HG02623 (cell line): Measurements from ENCODE around the gene CPNE1.

Experiments used
- ATAC-seq: cut with Tn5 transposase; IDR thresholded peaks from one replicate; pipeline ENCODE4 v1.9.1; 2021; ENCODE audit warnings: moderate library complexity; ENCODE audit not compliant: unreplicated experiment

Gene CPNE1

GRCh38 chr20:35621560-35621946, 43.1 kb downstream of the CPNE1 start:
- no peak for ATAC-seq

GRCh38 chr20:35620818-35621559, 43.7 kb downstream of the CPNE1 start:
- no peak for ATAC-seq

- no peak for ATAC-seq
Measured at GRCh38 chr20:35619196-35620095, 45.3 kb downstream of the CPNE1 start.

- ATAC-seq: no peak
Measured at GRCh38 chr20:35618263-35619131, 46.2 kb downstream of the CPNE1 start.

- no peak for ATAC-seq
Measured at GRCh38 chr20:35617397-35618262, 47.1 kb downstream of the CPNE1 start.

- ATAC-seq: no peak
Measured at GRCh38 chr20:35616465-35617396, 48.0 kb downstream of the CPNE1 start.

GRCh38 chr20:35615667-35616464, 48.8 kb downstream of the CPNE1 start, which contains the start of gene SPAG4:
SPAG4 (plus strand) TSS chr20:35615829; CDS start chr20:35616004, 175 bp downstream.
- ATAC-seq: peak; percentile 74

DNA sequence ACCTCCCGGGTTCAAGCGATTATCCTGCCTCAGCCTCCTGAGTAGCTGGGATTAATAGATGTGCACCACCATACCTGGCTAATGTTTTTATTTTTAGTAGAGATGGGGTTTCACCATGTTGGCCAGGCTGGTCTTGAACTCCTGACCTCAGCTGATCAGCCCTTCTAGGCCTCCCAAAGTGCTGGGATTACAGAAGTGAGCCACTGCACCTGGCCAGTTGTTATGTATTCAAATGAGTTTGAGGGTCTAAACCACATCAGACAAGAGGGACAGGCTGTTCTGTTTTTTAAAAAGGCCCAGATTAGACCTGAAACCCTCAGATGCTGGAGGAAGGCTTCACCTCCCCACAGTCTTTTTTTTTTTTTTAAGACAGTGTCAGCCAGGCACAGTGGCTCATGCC, 53.2 kb downstream of the CPNE1 start:
- no peak for ATAC-seq

DNA sequence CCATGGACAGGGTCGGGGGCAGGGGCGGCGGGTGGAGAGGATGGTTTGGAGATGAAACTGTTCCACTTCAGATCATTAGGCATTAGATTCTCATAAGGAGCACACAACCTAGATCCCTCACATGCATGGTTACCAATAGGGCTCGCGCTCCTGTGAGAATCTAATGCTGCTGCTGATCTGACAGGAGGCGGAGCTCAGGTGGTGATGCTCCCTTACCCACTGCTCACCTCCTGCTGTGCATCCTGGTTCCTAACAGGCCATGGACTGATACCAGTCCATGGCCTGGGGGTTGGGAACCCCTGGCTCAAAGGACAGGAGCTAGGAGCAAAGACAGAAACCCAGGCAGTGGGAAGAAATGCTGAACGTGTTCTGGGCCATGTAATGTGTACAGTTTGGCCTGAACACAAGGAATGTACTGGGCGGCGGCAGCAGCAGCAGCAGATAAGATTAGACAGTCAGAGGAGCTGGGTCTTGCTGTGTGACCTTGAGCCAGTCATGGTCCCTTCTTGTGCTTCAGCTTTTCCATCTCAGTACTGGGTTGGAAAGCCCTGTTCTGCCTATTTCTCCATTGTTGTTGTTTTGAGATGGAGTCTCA, 53.8 kb downstream of the CPNE1 start:
- no peak for ATAC-seq

DNA sequence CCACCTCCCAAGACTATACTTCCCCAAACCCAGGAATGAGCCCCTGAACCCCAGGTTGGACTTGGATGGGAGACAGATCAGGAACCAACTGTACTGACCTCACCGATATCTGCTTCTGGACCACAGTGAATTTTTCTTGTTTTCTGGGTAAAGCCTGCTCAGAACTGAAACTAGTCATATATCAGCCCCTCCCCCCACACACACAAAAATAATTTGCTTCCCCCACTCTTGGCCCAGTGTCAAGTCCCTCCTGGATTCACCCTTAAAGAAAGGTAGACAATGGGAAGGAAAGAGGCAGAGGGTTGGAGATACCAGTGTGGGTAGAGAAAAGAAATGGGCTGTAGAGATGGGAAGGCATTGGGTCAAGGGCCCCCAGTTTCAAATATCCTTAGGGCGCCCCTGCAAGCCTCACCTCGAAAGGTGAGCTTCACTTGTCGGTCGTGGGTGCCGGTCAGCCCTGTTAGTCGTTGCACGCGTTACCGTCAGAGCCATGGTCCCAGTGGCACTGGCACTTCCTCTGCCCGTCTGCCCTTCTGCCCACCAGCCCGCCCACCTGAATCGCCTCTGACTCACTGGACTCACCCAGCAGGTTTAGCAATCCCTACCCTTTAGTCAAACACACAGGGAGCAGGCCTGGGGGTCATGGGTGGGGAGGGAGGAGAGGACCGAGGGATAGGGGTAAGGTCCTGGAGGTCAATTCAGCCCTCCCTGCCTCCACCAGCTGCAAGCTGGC, 57.5 kb downstream of the CPNE1 start:
- ATAC-seq: no peak

- no peak for ATAC-seq
Measured at GRCh38 chr20:35606127-35606526, 58.6 kb downstream of the CPNE1 start.

GRCh38 chr20:35604449-35604747, 60.3 kb downstream of the CPNE1 start:
- ATAC-seq: no peak

- ATAC-seq: no peak
Measured at GRCh38 chr20:35603695-35604448, 60.8 kb downstream of the CPNE1 start.

DNA sequence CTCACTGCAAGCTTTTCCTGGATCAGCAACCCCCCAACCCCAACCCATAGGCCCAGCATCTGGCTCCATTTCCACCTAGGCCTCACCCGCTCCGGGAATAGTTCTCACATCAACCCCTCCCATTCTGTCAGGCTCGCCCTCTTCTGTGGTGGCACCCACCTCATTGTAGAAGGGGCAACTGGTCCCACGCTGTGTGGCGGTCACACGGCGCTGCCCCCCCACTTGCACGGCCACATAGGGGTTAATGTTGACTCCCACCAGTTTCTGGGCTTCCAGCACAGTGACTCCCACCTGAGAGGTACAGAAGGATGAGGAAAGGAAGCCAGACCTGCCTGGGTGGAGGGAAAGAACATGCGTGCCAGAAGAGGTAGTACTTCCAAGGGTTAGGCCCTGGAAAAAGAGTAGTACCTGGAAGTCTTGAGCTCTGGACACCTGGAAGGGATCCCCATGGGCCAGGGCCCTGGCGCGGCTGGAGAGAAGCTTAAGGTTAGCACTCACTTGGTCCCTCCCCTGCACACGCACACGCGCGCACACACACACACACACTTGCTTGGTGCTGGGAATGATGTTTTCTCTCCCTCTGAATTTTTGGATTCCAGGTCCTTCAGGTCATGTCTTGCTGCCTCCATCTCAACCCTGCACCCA, 61.7 kb downstream of the CPNE1 start:
- ATAC-seq: no peak

DNA sequence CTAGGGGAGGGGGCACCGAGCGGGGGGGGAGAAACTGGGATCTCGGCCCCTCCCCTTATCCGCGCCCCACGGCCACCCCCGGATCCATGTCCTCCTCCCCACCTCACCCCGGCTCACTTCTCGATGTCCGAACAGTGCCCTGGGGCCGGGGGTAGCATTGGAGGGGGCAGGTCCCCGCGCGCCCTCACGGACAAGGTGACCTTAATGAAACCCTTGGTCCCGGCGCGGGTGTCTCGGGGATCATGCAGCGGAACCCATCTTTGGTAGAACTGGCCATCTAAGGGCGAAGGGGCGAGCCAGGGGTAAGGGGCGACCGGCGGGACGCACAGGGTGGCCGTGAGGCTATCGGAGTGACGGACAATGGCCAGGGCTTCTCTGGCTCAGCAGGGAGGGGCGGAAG, 62.7 kb downstream of the CPNE1 start:
- no peak for ATAC-seq
